Karpas-422 (cell line): Measurements from ENCODE around the gene RNF222. TPM values are rescaled to one million over a fixed set of nuclear protein-coding genes. Genes with fewer than 3 reads are reported as not detected.
"Not testable (repeated sequence)": the region's sequence is repeated elsewhere in the genome, so short reads cannot be mapped to it uniquely, and the experiment has no call there.

Experiments
- DNase-seq: peaks from one replicate; pipeline ENCODE4 v3.0.0-alpha.2; 2015
- H2AFZ ChIP-seq: fragments of 200-600 bp; sonication (generic); 2 replicates; pipeline ENCODE4 v1.6.1; 2014; ENCODE audit warnings: antibody characterized with exemption, low read length, mixed read lengths
- H3K27ac ChIP-seq: fragments of 200-600 bp; sonication (generic); 2 replicates; pipeline ENCODE4 v1.5.1; 2014; ENCODE audit warnings: mild to moderate bottlenecking, low read length, moderate library complexity
- H3K27me3 ChIP-seq: fragments of 200-600 bp; sonication (generic); 2 replicates; pipeline ENCODE4 v1.6.1; 2014; ENCODE audit warnings: low read length, mixed read lengths
- H3K36me3 ChIP-seq: fragments of 200-600 bp; sonication (generic); 2 replicates; pipeline ENCODE4 v1.6.1; 2014; ENCODE audit warnings: low read length, mixed read lengths; ENCODE audit not compliant: insufficient read depth
- H3K4me1 ChIP-seq: fragments of 200-600 bp; sonication (generic); 2 replicates; pipeline ENCODE4 v1.6.1; 2014; ENCODE audit warnings: mild to moderate bottlenecking, low read length, mixed read lengths
- H3K4me2 ChIP-seq: fragments of 200-600 bp; sonication (generic); 2 replicates; pipeline ENCODE4 v1.6.1; 2014; ENCODE audit warnings: low read length, low read depth, mild to moderate bottlenecking; ENCODE audit not compliant: poor library complexity, severe bottlenecking
- H3K4me3 ChIP-seq: fragments of 200-600 bp; sonication (generic); 2 replicates; pipeline ENCODE4 v1.5.1; 2014; ENCODE audit warnings: mild to moderate bottlenecking, antibody characterized with exemption, low read length, mixed read lengths
- H3K79me2 ChIP-seq: fragments of 200-600 bp; sonication (generic); 2 replicates; pipeline ENCODE4 v1.6.1; 2014; ENCODE audit warnings: mild to moderate bottlenecking, low read length, mixed read lengths
- H3K9ac ChIP-seq: fragments of 200-600 bp; sonication (generic); 2 replicates; pipeline ENCODE4 v1.6.0; 2014; ENCODE audit warnings: low read length
- H3K9me2 ChIP-seq: fragments of 200-600 bp; sonication (generic), shearing (Covaris generic); replicated peaks from 2 replicates; pipeline ENCODE4 v1.6.0; 2014; ENCODE audit warnings: mild to moderate bottlenecking, low read length, moderate library complexity; ENCODE audit not compliant: insufficient read depth
- H3K9me3 ChIP-seq: fragments of 300-700, 200-600 bp; sonication (generic); 2 replicates; pipeline ENCODE4 v1.6.1; 2014; ENCODE audit warnings: low read length, mixed read lengths
- H4K20me1 ChIP-seq: fragments of 200-600 bp; sonication (generic); 2 replicates; pipeline ENCODE4 v1.6.1; 2014; ENCODE audit warnings: mild to moderate bottlenecking, antibody characterized with exemption, low read length, low read depth; ENCODE audit not compliant: insufficient read depth
- total RNA-seq: library from RNA; depleted of rRNA; stranded (reverse); fragments of >200 nt; shearing (Covaris generic); gene quantifications from 2 replicates; pipeline ENCODE4 v1.2.3, GENCODE V29; 2014; ENCODE audit warnings: low replicate concordance

RNF222 gene
- total RNA-seq, 1 experiment from 2014 or later = not detected

- Histone ChIP-seq H2AFZ (peak within 1 kb of the TSS; percentile 98), H3K36me3 (peaks cover 43% of the 10 kb centered on the region), H3K4me3 (peak within 1 kb of the TSS; percentile 100), H3K9ac (peak within 1 kb of the TSS; percentile 99), H4K20me1 (peaks cover 38% of the 10 kb centered on the region), H3K4me2 (peak within 1 kb of the TSS; percentile 95), H3K4me1 (peaks cover 24% of the 10 kb centered on the region), H3K27ac (peak within 1 kb of the TSS; percentile 80), H3K9me3 (no peaks in the 10 kb centered on the region), H3K9me2 (no peaks in the 10 kb centered on the region), H3K79me2 (peaks cover 30% of the 10 kb centered on the region), H3K27me3 (no peaks in the 10 kb centered on the region)
- peak; percentile 99 for DNase-seq
Measured at GRCh38 chr17:8383143-8383822, 14.3 kb downstream of the RNF222 start, which contains the start of gene RPL26. TSS of gene RPL26 (minus strand) at chr17:8383193. CDS start at chr17:8382310, 883 bp downstream.

- peaks cover 30% of the 10 kb centered on the region for H3K79me2 ChIP-seq
- H3K9me2 ChIP-seq = no peaks in the 10 kb centered on the region
- DNase-seq = no peak
- H3K4me3 ChIP-seq = peak overlapping the region; percentile 100
- peak overlapping the region; percentile 95 for H3K4me2 ChIP-seq
- H2AFZ ChIP-seq = no peak overlapping the region
- peaks cover 24% of the 10 kb centered on the region for H3K4me1 ChIP-seq
- peaks cover 45% of the 10 kb centered on the region for H3K36me3 ChIP-seq
- peaks cover 38% of the 10 kb centered on the region for H4K20me1 ChIP-seq
- no peaks in the 10 kb centered on the region for H3K9me3 ChIP-seq
- no peaks in the 10 kb centered on the region for H3K27me3 ChIP-seq
- H3K27ac ChIP-seq = peak overlapping the region; percentile 80
- peak overlapping the region; percentile 99 for H3K9ac ChIP-seq
Measured at GRCh38 chr17:8382880-8383142, 14.8 kb downstream of the RNF222 start.

DNA sequence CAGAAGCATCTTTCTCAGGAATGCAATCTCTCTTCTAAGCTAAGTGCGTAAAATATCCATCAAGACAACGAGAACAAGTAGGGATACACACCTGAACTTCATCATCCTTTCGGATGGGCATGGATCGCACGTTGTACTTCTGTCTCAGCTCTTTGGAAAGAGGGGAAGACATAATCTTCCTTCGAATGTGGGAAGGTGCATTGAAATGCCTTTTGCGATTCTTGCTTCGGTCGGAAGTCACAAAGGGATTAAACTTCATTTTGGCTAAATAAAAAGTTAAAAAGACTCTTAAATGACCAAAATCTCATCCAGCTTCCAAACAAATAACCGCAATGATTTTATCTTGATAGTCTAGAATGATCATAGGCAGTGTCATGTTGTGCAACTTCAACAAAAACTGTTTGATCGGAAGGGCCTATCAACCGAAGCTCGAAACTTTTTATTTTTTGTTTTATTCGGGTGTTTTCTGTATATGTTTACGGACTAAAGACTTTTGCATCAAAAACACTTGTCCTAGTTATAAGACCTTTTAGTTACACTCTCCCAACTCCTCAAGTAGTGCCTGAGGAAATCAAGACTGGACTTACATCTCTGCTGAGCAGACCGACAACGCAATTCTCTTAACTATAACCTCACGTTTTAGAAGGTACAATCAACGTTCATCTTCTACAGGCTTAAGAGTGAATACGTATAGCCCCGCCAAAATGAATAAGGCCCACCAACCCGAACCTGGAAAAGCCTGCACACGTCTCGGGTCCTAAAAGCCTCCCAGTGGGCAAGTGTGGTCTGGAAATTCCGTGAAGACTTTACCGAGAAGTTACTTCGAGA, 15.4 kb downstream of the RNF222 start:
- no peaks in the 10 kb centered on the region for H3K9me2 ChIP-seq
- H3K9me3 ChIP-seq = no peaks in the 10 kb centered on the region
- H3K4me2 ChIP-seq = peak overlapping the region; percentile 95
- H2AFZ ChIP-seq = no peak overlapping the region
- DNase-seq = peak; percentile 68
- peaks cover 50% of the 10 kb centered on the region for H3K36me3 ChIP-seq
- peaks cover 30% of the 10 kb centered on the region for H3K79me2 ChIP-seq
- H4K20me1 ChIP-seq = peaks cover 40% of the 10 kb centered on the region
- H3K27ac ChIP-seq = peak overlapping the region; percentile 80
- H3K4me1 ChIP-seq = peaks cover 24% of the 10 kb centered on the region
- no peaks in the 10 kb centered on the region for H3K27me3 ChIP-seq
- H3K9ac ChIP-seq = peak overlapping the region; percentile 99
- H3K4me3 ChIP-seq = peak overlapping the region; percentile 100

GRCh38 chr17:8380049-8380448, 17.6 kb downstream of the RNF222 start:
- Histone ChIP-seq H3K27ac (no peak overlapping the region), H3K27me3 (no peaks in the 10 kb centered on the region), H3K79me2 (peaks cover 30% of the 10 kb centered on the region), H3K4me3 (no peak overlapping the region), H3K9me2 (no peaks in the 10 kb centered on the region), H3K4me2 (no peak overlapping the region), H3K9me3 (no peaks in the 10 kb centered on the region), H4K20me1 (peaks cover 46% of the 10 kb centered on the region), H3K4me1 (peaks cover 24% of the 10 kb centered on the region), H3K9ac (no peak overlapping the region), H2AFZ (no peak overlapping the region), H3K36me3 (peaks cover 57% of the 10 kb centered on the region)
- no peak for DNase-seq

- not testable (repeated sequence) for H3K9me2 ChIP-seq, H3K9ac ChIP-seq, H2AFZ ChIP-seq, H3K27ac ChIP-seq, H3K4me2 ChIP-seq, DNase-seq, H3K9me3 ChIP-seq, H3K4me3 ChIP-seq, H3K27me3 ChIP-seq
- Histone ChIP-seq H3K36me3 (peaks cover 57% of the 10 kb centered on the region), H3K79me2 (peaks cover 30% of the 10 kb centered on the region), H4K20me1 (peaks cover 44% of the 10 kb centered on the region), H3K4me1 (peaks cover 15% of the 10 kb centered on the region)
Measured at GRCh38 chr17:8378117-8378516, 19.5 kb downstream of the RNF222 start.

GRCh38 chr17:8377422-8377821, 20.2 kb downstream of the RNF222 start:
- H3K9ac ChIP-seq = no peak overlapping the region
- H3K4me2 ChIP-seq = no peak overlapping the region

DNA sequence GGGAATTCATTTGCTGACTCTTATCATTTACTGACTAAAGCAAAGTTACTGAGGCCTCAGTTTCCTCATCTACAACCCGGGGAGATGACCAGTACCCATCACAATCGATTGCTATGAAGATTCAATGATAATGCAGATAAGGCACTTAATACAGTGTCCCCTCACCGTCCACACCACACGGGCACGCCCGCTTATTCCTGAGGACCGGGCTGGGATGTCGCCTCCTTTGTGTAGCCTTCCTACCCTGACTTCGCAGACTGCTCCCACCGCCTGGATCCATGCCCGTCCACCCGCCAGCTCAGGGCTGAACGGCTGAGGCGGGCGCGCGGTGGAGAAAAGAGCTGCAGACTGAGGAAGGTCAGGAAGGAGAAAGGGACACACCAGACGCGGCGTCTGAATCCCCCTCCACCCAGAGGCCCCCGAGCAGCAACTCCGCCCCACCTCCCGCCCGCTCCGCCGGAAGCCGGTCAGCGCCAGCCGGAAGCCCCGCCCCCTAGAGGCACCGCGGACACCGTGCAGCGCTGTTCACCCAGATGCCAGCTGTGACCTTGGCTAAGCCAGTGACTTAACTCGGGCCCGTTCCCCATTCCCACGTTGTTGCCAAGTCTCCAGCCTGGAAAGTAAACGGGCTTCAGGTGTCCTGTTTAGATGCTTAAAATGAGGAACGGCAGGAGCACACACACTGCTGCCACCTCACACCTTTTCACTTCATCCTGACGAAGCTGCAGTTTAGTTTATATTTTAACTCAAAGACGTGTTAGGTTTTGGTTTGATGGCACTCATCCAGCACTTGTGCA, 21.2 kb downstream of the RNF222 start, which contains the start of gene KRABD2:
TSS of gene KRABD2 (minus strand) at position 434 of the 797 bp plus-strand sequence.
- no peak within 1 kb of the TSS for H3K4me2 ChIP-seq
- no peaks in the 10 kb centered on the region for H3K27me3 ChIP-seq
- H3K9me2 ChIP-seq = no peaks in the 10 kb centered on the region

More at GRCh38 chr17:8377422-8377821, 20.2 kb downstream of the RNF222 start:
- Histone ChIP-seq H3K9me2 (no peaks in the 10 kb centered on the region), H3K9me3 (no peaks in the 10 kb centered on the region), H3K36me3 (peaks cover 55% of the 10 kb centered on the region), H3K27me3 (no peaks in the 10 kb centered on the region), H4K20me1 (peaks cover 41% of the 10 kb centered on the region), H3K4me1 (peaks cover 15% of the 10 kb centered on the region), H3K4me3 (no peak overlapping the region), H3K27ac (no peak overlapping the region), H2AFZ (no peak overlapping the region), H3K79me2 (peaks cover 24% of the 10 kb centered on the region)
- DNase-seq = no peak

More for the DNA sequence above, 21.2 kb downstream of the RNF222 start, which contains the start of gene KRABD2:
- Histone ChIP-seq H3K9ac (no peak within 1 kb of the TSS), H3K9me3 (no peaks in the 10 kb centered on the region), H2AFZ (no peak within 1 kb of the TSS), H3K27ac (no peak within 1 kb of the TSS), H4K20me1 (peaks cover 32% of the 10 kb centered on the region), H3K79me2 (peaks cover 14% of the 10 kb centered on the region; the same call in 1 of the 2 replicates), H3K4me1 (peaks cover 7% of the 10 kb centered on the region), H3K4me3 (no peak within 1 kb of the TSS), H3K36me3 (peaks cover 46% of the 10 kb centered on the region)
- peak; percentile 57 for DNase-seq
